ENCODE results near the gene ZNF223.

The ZNF223 gene

DNA sequence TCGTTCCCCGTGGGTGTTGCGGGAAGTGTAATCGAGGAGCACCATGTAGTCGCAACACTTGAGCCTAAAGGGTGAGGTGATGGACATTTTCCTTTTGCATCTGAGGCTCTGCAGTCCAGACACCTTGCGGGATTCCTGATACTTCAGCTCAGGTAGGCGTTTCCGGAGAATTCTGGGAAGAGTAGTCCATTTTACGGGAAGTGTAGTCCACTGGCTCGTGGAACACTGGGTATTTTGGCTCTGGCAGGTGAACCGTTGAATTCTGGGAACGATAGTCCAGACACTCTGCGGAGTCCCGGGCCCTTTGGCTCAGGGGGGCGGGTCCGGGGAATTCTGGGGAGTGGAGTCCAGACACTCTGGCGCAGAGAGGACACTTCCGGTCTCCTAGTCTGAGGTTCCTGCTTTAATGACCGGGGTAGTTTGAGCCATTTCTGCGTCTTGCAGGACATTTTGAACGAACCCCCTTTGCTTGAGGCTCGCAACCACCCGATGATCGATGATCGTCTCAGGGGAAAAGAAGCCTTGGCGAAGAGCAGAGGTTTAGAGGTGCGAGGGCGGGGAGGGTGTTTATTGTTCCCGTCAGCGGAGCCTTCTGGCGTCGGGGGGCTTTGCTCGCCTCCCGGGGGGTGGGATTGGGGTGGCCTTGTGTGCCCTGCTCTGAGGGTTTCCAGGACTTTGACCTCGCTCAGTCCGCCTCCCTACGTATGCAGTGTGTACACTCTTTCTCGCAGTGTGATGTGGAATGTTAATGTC lies at the start of gene ZNF223:
Gene ZNF223, plus strand, starts transcription at position 387 of the 753 bp plus-strand sequence. CDS start 3,141 bp downstream, outside the sequence.
- DNase-seq = peak; percentile 98

DNA sequence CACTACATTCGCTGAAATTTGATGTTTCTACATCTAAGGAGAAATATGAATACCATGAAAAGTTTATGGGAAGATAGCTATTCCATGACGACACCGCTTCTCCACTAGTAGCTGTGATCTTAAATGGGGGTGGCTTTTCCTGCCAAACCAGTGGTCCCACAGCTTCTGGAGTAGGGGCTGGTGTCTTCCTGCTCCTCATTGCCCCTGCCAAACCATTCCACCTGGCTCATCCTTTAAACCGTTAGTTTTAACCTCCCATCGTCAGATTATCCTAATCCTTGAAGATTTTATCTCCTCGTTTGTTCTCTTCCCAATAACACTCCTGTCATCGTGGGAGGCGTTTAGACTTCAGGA lies 49.6 kb upstream of the ZNF223 start:
- DNase-seq = no peak

DNA sequence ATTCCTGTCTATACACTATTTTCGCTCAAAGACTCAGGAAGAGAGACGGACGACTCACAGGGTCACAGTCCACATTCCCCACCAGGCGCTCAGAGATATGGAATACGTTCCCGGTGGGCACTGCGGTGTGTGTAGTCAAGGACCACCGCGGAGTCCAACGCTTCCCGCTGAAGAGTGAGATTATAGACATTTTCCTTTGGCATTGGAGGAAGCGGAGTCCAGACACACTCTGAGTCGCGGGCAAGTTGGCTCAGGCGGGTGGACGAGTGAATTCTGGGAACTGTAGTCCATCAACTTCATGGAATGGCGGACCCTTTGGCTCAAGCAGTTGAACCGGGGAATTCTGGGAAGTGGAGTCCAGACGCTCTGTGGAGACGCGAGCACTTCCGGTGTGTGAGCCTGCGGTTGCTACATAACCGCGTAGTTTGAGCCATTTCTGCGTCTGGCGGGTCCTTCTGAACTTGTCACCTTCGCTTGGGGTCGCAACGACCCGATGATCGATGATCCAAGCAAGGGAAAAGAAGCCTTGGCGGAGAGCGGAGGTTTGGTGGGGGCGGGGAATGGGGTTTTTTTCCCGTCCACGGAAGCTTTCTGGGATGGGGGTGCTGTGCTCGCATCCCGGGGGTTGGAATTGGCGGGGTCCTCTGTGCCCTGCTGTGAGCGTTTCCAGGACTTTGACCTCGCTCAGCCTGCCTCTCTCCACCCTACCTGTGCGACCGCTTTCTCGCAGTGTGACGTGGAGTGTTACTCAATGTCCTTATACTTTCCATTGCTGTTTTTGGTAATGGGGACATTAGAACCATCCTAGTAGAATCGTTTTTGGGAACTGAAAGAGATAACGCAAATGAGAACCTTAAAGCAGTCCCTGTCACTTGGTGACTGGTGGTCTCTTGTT lies 49.0 kb upstream of the ZNF223 start, which contains the start of gene ZNF230:
Gene ZNF230, plus strand, starts transcription at position 392 of the 895 bp plus-strand sequence. CDS start 4,122 bp downstream, outside the sequence.
- peak; percentile 89 for DNase-seq

DNA sequence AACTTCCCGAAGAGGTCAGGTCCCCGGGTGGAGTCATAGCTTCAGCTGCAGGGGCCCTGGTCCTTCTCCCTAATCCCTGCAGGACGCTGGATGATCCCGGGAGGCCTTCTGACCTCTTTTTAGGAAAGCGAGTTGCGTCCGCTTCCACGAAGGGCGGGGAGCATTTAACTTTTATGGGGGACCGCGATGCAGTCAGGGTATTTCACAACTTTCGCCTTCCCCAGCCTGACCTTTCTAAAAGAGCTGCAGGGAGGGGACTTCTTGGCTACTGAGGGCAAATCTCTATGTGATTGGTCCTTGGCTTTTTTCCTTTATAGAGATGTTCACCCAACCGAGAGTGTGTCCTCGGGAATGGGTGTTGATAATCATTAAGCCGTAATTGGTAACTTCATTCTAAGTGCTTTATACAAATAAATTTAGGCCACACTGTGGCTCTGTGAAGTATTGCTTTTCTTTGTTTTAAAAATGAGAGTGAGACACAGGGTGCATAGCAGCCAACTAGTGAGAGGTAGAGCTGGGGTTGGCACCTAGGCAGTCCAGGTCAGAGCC lies 48.3 kb upstream of the ZNF223 start:
- no peak for DNase-seq

DNA sequence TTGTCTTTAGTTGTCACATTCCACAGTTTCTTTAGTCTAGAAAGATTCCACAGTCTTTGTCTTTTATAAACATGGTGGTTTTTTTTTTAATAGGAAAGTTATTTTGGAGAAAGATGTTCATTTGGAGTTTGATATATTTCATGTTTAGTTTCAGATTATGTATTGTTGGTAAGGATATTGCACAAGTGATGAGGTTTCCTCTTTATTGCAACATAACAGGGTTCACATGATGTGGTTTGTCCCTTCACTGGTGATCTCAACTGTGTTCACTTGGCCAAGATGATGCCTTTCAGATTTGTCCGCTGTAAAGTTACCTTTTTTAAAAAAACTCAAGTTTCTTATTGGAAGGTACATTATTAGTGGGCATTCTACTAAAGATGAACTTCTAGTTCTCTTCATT lies 45.9 kb upstream of the ZNF223 start:
- DNase-seq = no peak

- DNase-seq = no peak
Observed at GRCh38 chr19:44007473-44007872, 44.4 kb upstream of the ZNF223 start.

DNA sequence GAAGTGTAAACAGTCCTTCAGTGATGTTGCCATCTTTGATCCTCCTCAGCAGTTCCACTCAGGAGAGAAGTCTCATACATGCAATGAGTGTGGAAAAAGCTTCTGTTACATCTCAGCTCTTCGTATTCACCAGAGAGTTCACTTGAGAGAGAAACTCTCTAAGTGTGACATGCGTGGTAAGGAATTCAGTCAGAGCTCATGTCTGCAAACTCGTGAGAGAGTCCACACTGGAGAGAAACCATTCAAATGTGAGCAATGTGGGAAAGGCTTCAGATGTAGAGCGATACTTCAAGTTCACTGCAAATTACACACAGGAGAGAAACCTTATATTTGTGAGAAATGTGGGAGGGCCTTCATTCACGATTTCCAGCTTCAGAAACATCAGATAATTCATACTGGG lies 41.4 kb upstream of the ZNF223 start:
- no peak for DNase-seq

DNA sequence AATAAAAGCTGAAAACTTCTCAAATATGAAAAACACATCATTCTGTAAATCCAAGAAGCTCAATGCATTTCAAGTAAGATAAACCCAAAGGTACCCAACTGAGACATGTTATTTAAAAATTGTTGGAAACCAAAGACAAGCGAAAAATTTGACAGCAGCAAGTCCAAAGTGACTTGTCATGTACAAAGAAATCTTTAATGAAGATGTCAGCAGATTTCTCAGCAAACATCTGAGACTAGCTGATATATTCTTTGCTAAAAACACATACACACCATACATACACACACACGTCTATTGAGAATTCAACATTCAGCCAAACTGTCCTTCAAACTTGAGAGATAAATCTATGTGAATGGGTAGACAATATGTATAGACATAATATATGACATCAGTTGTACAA lies 32.3 kb upstream of the ZNF223 start:
- DNase-seq = no peak

DNA sequence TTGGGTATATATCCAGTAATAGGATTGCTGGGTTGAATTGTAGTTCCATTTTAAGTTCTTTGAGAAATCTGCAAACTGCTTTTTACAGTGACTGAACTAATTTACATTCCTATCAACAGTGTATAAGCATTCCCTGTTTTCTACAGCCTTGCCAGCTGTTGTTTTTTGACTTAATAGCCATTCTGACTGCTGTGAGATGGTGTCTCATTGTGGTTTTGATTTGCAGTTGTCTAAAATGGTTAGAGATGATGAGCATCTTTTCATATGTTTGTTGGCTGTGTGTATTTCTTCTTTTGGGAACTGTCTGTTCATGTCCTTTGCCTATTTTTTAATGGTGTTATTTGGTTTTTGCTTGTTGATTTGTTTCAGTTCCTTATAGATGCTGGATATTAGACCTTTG lies 30.6 kb upstream of the ZNF223 start:
- no peak for DNase-seq

- no peak for DNase-seq
Observed at GRCh38 chr19:44024900-44025216, 27.0 kb upstream of the ZNF223 start.

GRCh38 chr19:44025217-44025936 lies 26.5 kb upstream of the ZNF223 start, which contains the start of gene ZNF222:
Gene ZNF222, plus strand, starts transcription at chr19:44025379. Its CDS starts 58 bp downstream, at chr19:44025437.
- peak; percentile 60 for DNase-seq

GRCh38 chr19:44026622-44027021 lies 25.2 kb upstream of the ZNF223 start:
- DNase-seq = no peak

DNA sequence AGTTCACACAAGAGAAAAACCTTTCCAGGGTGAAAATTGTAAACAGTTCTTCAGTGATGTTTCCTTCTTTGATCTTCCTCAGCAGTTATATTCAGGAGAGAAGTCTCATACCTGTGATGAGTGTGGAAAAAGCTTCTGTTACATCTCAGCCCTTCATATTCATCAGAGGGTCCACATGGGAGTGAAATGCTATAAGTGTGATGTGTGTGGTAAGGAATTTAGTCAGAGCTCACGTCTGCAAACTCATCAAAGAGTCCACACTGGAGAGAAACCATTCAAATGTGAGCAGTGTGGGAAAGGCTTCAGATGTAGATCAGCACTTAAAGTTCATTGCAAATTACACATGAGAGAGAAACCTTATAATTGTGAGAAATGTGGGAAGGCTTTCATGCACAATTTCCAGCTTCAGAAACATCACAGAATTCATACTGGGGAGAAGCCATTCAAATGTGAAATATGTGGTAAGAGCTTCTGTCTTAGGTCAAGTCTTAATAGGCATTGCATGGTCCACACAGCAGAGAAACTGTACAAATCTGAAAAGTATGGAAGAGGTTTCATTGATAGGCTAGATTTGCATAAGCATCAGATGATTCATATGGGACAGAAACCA lies 19.7 kb upstream of the ZNF223 start:
- DNase-seq = no peak

DNA sequence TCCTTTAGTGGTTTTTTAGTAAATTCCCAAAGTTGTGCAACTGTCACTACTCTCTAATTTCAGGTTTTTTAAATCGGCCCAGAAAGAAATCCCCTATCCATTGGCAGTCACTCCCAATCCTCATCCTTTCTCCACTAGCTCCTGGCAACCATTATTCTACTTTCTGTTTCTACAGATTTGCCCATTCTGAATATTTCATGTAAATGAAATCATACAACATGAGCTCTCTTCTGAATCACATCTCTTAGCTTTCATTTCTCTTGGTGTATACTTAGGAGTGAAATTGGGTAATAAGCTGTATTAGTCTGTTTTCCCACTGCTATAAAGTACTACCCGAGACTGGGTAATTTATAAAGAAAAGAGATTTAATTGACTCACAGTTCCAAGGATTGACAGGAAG lies 9.7 kb upstream of the ZNF223 start:
- DNase-seq = no peak

- DNase-seq = peak; percentile 59
Observed at GRCh38 chr19:44050740-44051649, 841 bp upstream of the ZNF223 start.

- DNase-seq = no peak
Observed at GRCh38 chr19:44055870-44056269, 4.0 kb downstream of the ZNF223 start.

GRCh38 chr19:44059229-44059628 lies 7.4 kb downstream of the ZNF223 start:
- no peak for DNase-seq

GRCh38 chr19:44061038-44061437 lies 9.2 kb downstream of the ZNF223 start:
- DNase-seq = no peak

DNA sequence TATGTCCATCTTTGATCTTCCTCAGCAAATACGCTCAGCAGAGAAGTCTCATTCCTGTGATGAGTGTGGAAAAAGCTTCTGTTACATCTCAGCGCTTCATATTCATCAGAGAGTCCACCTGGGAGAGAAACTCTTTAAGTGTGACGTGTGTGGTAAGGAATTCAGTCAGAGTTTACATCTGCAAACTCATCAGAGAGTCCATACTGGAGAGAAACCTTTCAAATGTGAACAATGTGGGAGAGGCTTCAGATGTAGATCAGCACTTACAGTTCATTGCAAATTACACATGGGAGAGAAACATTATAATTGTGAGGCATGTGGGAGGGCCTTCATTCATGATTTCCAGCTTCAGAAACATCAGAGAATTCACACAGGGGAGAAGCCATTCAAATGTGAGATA lies 14.5 kb downstream of the ZNF223 start:
- no peak for DNase-seq

DNA sequence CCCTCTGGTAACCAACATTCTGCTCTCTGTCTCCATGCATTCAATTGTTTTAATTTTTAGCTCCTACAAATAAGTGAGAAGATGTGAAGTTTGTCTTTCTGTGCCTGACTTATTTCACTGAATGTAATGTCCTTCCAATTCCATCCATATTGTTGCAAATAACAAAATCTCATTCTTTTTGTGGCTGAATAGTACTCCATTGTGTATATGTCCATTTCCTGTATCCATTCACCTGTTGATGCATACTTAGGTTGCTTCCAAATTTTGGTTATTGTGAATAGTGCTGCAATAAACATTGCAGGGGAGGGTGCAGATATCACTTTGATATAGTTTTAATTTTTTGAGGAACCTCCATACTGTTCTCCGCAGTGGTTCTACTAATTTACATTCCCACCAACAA lies 17.6 kb downstream of the ZNF223 start:
- DNase-seq = no peak

DNA sequence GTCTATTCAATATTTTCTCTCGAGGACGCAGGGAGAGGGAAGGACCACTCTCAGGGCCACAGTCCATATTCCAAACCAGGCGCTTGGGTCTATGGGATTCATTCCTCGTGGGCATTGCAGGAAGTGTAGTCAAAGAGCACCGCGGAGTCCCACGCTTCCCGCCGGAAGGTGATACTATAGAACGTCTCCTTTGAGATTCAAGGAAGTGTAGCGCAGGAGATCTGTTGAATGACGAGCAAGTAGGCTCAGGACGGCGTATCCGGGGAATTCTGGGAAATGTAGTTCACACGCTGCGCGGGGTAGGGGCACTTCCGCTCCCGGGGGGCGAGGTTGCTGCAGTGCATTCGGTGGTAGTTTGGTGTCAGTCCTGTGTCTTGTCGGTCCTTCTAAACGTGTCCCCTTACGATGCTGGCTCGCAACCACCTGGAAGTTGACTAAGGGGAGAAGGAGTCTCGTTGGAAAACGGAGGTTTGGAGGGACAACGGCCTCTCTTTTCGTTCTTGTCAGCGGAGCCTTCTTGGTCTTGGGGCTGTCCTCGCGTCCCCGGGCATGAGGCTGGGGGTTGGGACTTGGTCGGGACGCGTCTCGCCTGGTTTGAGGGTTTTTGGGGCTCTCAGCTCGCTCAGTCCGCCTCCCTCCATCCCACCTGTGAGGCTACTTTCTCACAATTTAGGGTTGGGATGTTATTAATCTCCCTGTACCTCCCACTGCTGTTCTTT lies 20.1 kb downstream of the ZNF223 start, which contains the start of gene ZNF284:
Gene ZNF284, plus strand, starts transcription at position 336 of the 719 bp plus-strand sequence. CDS start 4,231 bp downstream, outside the sequence.
- peak; percentile 93 for DNase-seq

Data from DMS153 (cell line).